Measurements from ENCODE around the gene ANKRD6.

ANKRD6 gene

DNA sequence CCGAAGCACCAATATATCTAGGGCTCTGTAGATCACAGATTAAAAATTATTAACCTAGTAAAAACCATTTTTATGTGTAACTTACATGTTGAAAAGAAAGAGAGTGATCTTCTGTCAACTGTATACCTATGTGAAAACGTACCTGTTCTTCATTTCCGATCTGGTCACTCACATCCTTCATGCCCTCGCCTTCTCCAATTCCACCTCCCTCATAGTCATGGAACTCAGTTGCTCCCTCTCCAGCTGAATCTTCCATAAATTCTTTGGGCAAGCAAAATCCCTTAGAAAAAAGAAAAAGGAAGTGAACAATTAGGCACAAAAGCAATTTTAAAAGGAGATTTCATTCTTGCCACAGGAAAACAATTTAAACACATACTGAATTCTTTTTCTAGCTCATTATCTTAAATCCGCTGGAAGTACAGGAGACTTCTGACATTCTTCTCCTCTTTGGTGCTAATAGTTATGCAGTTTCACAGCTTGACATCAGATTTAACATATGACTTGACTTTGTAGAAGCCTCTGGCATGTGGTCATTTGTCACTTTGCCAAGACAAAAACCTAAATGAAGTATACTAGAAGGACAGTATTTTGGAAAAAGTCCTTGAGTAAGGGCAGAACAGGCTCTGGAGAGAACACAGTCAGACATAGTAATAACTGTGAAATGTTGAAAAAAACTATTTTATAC is 235.1 kb downstream of the ANKRD6 start:
- DNase-seq: no peak

DNA sequence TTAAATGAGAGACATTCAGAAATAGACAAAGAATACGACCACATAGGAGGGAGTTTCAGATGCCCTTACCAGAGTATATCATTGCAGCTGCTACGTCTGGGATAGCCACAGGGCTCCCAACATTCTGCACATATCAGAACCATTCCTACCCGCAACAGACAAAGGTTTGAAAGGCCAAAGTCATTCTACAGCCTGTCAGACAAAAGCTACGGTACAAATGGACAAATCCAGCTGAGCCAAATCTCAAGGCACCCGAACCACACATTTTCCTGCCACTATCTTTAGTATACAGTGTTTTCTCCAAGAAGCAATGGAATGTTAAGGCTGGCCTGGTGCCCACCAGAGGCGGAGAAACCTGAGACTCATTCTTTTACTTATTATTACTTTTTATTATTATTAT is 236.1 kb downstream of the ANKRD6 start:
- no peak for DNase-seq

DNA sequence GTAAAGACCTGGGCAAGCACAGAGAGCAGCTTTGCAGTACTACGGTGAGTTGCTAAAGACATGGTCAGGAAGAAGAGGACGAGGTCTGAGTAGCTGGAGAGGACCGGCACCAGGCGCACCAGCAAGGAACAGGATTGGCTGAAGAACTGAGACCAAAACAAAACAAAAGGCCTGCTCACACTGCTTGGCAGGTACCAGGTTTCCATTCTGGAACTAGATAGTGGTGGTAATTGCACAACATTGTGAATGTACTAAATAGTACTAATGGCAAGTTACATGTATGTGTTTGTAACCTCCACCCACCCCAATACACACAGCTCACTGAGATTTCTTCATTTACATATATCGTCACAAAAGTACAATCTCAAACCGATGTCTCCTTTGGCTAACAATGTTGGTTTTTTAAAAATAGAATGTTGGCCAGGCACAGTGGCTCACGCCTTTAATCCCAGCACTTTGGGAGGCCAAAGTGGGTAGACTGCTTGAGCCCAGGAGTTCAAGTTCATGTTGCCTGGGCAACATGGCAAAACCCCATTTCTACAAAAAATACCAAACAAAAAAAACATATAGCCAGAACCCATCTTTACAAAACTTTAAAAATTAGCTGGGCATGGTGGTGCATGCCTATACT is 238.1 kb downstream of the ANKRD6 start:
- DNase-seq: no peak

DNA sequence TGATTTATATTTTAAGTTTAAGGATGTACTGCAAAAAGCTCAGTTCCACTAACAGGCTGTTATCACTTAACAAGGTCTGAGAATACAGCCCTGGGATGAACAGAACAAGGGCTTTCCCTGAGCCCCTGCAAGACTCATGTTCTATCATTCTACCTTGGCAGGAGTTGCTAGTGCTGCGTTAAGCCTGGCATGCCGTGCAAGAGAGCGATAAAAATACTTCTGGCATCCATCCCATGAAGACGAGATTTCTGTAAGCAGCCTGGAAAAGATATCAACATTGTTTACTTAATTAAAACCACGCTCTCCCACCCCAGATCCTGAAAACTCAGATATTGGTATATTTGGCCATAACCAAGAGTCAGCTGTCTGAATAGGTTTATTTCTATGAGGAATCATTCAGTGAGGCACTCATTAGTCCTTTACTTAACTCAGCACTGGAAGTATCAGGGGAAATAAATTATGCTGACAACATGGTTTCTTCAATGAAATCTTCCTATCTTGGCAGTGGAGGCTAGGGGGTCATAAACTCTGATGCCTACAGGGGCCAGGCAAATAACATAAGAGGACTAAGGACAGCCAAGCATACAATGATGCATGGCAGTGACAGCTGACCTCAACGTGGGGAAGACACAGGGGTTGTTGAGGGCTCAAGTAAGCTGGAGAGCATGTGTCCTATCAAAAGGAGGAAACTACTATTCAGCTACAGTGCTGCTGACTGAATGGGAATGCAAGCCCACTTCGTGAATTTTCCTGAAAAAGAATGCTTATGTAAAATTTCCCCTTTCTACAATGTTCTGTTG is 243.2 kb downstream of the ANKRD6 start:
- no peak for DNase-seq

DNA sequence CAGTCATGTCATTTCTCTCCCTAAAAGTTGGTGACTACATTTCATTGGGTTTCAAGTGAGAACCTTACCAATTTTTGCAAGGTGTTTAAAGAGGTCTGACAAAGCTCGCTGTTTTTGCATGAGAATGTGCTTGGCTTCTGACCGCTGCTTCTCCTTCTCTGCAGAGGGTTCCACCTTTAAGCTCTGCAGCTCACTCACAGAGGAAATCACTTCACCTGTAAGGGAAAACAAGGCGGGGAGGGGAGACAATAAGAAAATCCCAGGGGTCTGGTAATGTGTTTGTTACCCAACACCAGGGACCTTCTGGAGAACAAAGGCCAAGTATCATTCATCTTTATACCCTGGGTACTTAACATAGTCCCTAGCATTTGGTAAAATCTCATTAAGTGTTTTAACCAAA is 245.6 kb downstream of the ANKRD6 start:
- DNase-seq: no peak

DNA sequence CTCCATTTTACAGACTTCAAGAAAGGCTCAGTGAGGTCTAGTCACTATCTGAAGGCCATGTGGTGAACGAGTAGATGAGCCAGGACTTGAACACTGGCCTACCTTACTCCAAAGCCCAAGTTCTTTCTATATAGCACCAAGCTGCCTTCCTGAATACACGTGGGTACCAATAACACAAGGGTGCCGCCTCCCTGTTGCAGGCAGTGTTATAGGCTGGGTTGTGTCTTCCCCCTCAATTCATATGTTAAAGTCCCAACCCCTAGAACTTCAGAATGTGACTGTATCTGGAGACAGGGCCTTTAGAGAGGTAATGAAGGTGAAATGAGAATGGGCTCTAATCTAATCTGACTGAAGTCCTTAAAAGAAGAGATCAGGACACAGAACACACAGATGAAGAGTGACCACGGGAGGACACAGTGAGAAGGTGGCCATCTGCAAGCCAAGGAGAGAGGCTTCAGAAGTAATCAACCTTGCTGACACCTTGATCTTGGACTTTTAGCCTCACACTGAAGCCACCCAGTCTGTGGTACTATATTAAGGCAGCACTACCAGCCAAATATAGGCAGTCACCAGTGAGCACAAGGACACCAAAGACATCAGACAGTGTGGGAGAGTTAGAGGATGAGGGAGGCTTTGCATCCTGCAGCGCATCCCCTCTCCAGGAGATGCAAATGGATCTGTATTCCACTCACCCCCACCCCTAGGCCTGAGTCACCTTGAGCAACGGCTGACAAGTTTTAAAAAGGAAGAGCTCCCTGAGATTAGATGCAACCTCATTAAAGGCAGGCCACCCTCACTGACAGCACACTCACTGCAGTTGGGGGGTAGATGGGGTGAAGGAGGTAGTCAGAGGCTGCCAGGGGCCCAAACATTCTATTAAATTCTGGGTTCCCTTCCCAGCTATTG is 246.5 kb downstream of the ANKRD6 start:
- no peak for DNase-seq

DNA sequence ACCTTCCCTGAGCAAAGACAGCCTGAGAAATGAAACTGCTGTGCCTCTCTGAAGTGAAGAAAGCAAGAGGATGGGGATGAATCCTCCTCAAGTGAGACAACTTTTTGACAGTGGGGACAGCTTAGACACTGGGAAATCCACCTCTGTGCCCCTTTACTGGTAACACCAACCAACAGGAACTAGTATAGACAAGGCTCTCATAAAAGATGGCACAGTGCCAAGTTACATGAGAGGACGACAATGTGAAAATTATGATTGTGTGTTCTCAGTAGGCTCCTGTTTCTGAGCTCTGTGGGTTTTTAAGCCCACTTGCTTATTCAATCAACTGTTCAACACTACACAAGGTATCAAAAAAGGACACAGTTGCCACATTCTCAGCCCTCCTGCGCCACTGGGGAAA is 247.2 kb downstream of the ANKRD6 start:
- no peak for DNase-seq

DNA sequence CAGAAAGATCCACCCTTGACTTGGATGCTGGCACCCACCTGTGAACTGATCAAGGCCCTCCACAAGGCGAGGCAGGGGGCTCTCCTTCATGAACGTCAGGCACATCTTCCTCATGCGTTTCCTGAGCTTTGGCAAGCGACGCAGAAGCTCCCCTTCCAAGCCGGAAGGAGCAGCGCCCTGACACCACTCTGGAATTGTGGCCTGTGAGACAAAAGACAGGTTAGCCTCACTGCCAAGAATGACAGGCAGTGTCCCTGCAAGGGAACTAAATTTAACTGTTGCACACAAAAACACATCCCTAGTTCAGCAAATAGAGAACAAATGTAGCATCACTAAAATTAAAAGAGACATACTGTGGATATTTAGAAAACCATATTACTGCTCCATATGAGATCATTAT is 247.6 kb downstream of the ANKRD6 start:
- no peak for DNase-seq

DNA sequence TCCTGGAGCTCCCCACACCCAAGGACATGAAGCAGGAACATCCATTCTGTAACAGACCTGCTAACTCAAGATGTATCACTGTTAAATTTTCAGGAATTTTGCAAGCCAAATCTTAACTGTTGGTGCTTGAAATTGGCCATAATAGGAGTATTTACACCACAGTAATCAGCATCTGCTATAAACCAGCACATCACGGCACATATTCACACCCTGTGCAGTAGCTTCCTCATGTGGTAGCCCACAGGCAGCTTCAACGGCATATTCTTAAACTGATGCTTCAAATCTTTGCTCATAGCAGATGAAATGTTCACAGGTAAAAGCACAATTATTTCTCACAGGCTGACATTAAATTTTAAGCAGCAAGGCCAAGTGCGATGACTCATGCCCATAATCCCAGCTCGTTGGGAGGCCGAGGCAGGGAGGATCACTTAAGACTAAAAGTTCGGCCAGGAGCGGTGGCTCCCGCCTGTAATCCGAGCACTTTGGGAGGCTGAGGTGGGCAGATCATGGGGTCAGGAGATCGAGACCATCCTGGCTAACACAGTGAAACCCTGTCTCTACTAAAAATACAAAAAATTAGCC is 249.1 kb downstream of the ANKRD6 start:
- no peak for DNase-seq

DNA sequence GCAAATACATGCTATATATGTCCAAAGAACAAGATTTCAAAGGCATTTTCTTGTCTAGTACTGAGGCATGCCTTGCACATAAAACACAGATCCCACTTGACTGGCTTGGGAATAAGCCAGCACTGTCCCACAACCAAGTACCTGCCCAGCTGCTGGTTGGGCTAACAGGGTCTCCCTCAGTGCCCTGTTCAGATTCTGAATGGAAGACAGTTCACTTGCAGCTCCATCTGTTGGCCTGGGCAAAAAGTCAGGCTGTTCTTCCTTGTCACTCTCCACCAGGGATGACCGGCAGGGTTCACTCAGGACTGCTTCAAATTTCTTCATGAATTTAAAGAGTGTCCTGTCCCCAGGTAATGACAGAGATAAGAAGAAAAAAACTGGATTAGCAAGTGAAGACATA is 250.0 kb downstream of the ANKRD6 start:
- DNase-seq: no peak

All from NCI-H2081 treated with DMSO at 0.1 percent for 48 hours (cell line).